Fibroblast of villous mesenchyme (primary cell): ENCODE measurements around the gene RPL39. TPM values are rescaled to one million over a fixed set of nuclear protein-coding genes. Genes with fewer than 3 reads are reported as not detected.

Experiments
- DNase-seq: peaks from one replicate; pipeline ENCODE4 v3.0.0-alpha.2; 2010; ENCODE audit warnings: low read depth
- H3K4me3 ChIP-seq: 2 replicates; pipeline ENCODE4 v1.5.1; 2011; ENCODE audit warnings: low read depth, mild to moderate bottlenecking, low read length
- CTCF ChIP-seq: IDR thresholded peaks from 2 replicates; pipeline ENCODE4 v1.5.1; 2012; ENCODE audit warnings: low read depth, mild to moderate bottlenecking, low read length; ENCODE audit not compliant: insufficient read depth
- total RNA-seq: library from RNA; depleted of rRNA; stranded (reverse); fragments of >200 nt; gene quantifications from 2 replicates; pipeline ENCODE4 v1.2.3, GENCODE V29; 2012

The RPL39 gene
- total RNA-seq, 1 donor, result 1,300 TPM

- TF ChIP-seq CTCF, result no peak
- no peak for DNase-seq
- no peak overlapping the region for H3K4me3 ChIP-seq
Measured at GRCh38 chrX:119760026-119760877, 31.2 kb downstream of the RPL39 start.

- no peak for DNase-seq
- TF ChIP-seq CTCF, result no peak
- H3K4me3 ChIP-seq, result no peak overlapping the region
Measured at GRCh38 chrX:119759248-119759766, 32.1 kb downstream of the RPL39 start.

- H3K4me3 ChIP-seq, result peak overlapping the region; percentile 50
- TF ChIP-seq CTCF, result no peak
- DNase-seq, result no peak
Measured at GRCh38 chrX:119758731-119759247, 32.6 kb downstream of the RPL39 start.

- no peak for DNase-seq
- peak within 1 kb of the TSS; percentile 50 for H3K4me3 ChIP-seq
- no peak for TF ChIP-seq CTCF
Measured at GRCh38 chrX:119757979-119758730, 33.3 kb downstream of the RPL39 start, which contains the start of gene SOWAHD. TSS of gene SOWAHD (plus strand) at chrX:119758588. CDS start at chrX:119758668, 80 bp downstream.

GRCh38 chrX:119757646-119757978, 33.8 kb downstream of the RPL39 start:
- TF ChIP-seq CTCF, result no peak
- no peak for DNase-seq
- no peak overlapping the region for H3K4me3 ChIP-seq

- H3K4me3 ChIP-seq, result no peak overlapping the region
- no peak for TF ChIP-seq CTCF
- DNase-seq, result no peak
Measured at GRCh38 chrX:119756926-119757635, 34.3 kb downstream of the RPL39 start.
